Gastrocnemius medialis (tissue), 4 donors: Measurements from ENCODE around the gene SLC41A3. TPM values are rescaled to one million over a fixed set of nuclear protein-coding genes. Genes with fewer than 3 reads are reported as not detected.
"Not testable (repeated sequence)": the region's sequence is repeated elsewhere in the genome, so short reads cannot be mapped to it uniquely, and the experiment has no call there.

Source experiments
- ATAC-seq, 2 donors: fragments of 150-250 bp; one replicate each; pipeline ENCODE4 v1.9.1; 2016
- DNase-seq, 2 donors: peaks; one replicate each; pipeline ENCODE4 v3.0.0-alpha.2; 2019
- H3K27ac ChIP-seq, 4 donors: fragments of 200-600 bp; sonication (generic); 1 replicate in 1 of 4; 2 replicates in 3 of 4; pipeline ENCODE4 v1.5.1; 2016 to 2018; ENCODE audit warnings: mild to moderate bottlenecking in 2 of 4, moderate library complexity in 1 of 4
- H3K27me3 ChIP-seq, 3 donors: fragments of 200-600 bp; sonication (generic) in 2 of 3; 1 replicate in 1 of 3; 2 replicates in 2 of 3; pipeline versions ENCODE4 v1.5.1 to v1.6.0; 2016 to 2019; ENCODE audit warnings: mild to moderate bottlenecking in 1 of 3, moderate library complexity in 1 of 3
- H3K36me3 ChIP-seq, 2 donors: fragments of 200-600 bp; sonication (generic) in 1 of 2; one replicate each; pipeline ENCODE4 v1.5.1; 2017 to 2018
- H3K4me1 ChIP-seq, 2 donors: fragments of 200-600 bp; sonication (generic) in 1 of 2; one replicate each; pipeline ENCODE4 v1.5.1; 2016 to 2017; ENCODE audit warnings: mild to moderate bottlenecking in 2 of 2
- H3K4me3 ChIP-seq, 4 donors: fragments of 200-600 bp; sonication (generic) in 3 of 4; 1 replicate in 1 of 4; 2 replicates in 3 of 4; pipeline ENCODE4 v1.5.1; 2016 to 2019; ENCODE audit warnings: mild to moderate bottlenecking in 2 of 4
- H3K9me3 ChIP-seq, 3 donors: fragments of 200-600 bp; sonication (generic) in 2 of 3; 1 replicate in 1 of 3; 2 replicates in 2 of 3; pipeline ENCODE4 v1.5.1; 2016 to 2019
- CTCF ChIP-seq, 5 experiments: fragments of 450-650 bp in 3 of 5; fragments of 200-600 bp in 2 of 5; sonication (generic) in 2 of 5; IDR thresholded peaks in 4 of 5; conservative IDR thresholded peaks in 1 of 5; 1 replicate in 4 of 5; 2 replicates in 1 of 5; pipeline ENCODE4 v1.5.1; 2016 to 2019; ENCODE audit warnings: antibody characterized with exemption in 5 of 5, mild to moderate bottlenecking in 3 of 5, moderate library complexity in 3 of 5
- POLR2A ChIP-seq, 2 donors: fragments of 450-650 bp; IDR thresholded peaks; one replicate each; pipeline ENCODE4 v1.6.1; 2017; ENCODE audit warnings: antibody characterized with exemption in 2 of 2, mild to moderate bottlenecking in 2 of 2, moderate library complexity in 2 of 2
- in situ Hi-C, 4 donors: fragments of 200-750 bp; cut with MboI; loops; one replicate each; pipeline versions ENCODE4 v1.15.0 to v1.8.0; 2017; ENCODE audit warnings: low sequenced_read_pairs in 4 of 4
- intact Hi-C: fragments of 100-400 bp; cut with DNase I; formaldehyde crosslinking; loops from one replicate; pipeline ENCODE4 v1.15.1; 2023; ENCODE audit warnings: low total_unique reads
- total RNA-seq, 4 donors: library from RNA; depleted of rRNA; stranded (reverse); fragments of >200 nt; gene quantifications; one replicate each; pipeline versions ENCODE4 v1.1.0 to v1.2.3, GENCODE V29; 2016

The SLC41A3 gene
- total RNA-seq, 4 donors from 2014 or later: 43.1 to 76.2 (median 56.7) TPM

- Histone ChIP-seq H3K4me1 (no peaks in the 10 kb centered on the region), H3K27me3 (no peaks in the 10 kb centered on the region), H3K27ac (no peak overlapping the region), H3K4me3 (no peak overlapping the region), H3K9me3 (no peaks in the 10 kb centered on the region), H3K36me3 (peaks cover 0 to 9% of the 10 kb centered on the region in 2 donors)
- DNase-seq (no peak), ATAC-seq (no peak)
- TF ChIP-seq POLR2A (IDR thresholded peaks at IDR 0.05) (no peak), CTCF (IDR thresholded peaks at IDR 0.05 in 4 of 5, conservative IDR thresholded peaks at IDR 0.05 in 1 of 5) (no peak)
- intact Hi-C loops (no loop called here), in situ Hi-C loops (no loop called here)
Observed at GRCh38 chr3:126070146-126070545, 13.8 kb downstream of the SLC41A3 start.

GRCh38 chr3:126067959-126068358 is 16.0 kb downstream of the SLC41A3 start:
- H3K4me1 ChIP-seq: no peaks in the 10 kb centered on the region
- ATAC-seq: no peak
- no peak for DNase-seq
- no peak overlapping the region for H3K27ac ChIP-seq
- intact Hi-C loops (no loop called here), in situ Hi-C loops (no loop called here)
- no peaks in the 10 kb centered on the region for H3K9me3 ChIP-seq
- peaks cover 0 to 9% of the 10 kb centered on the region in 2 donors for H3K36me3 ChIP-seq
- H3K27me3 ChIP-seq: no peaks in the 10 kb centered on the region
- no peak overlapping the region for H3K4me3 ChIP-seq
- TF ChIP-seq CTCF (IDR thresholded peaks at IDR 0.05 in 4 of 5, conservative IDR thresholded peaks at IDR 0.05 in 1 of 5): no peak
- TF ChIP-seq POLR2A (IDR thresholded peaks at IDR 0.05): no peak

- DNase-seq, ATAC-seq, H3K4me1 ChIP-seq, H3K4me3 ChIP-seq, H3K36me3 ChIP-seq, intact Hi-C loops, H3K9me3 ChIP-seq, in situ Hi-C loops, H3K27me3 ChIP-seq, H3K27ac ChIP-seq: not testable (repeated sequence)
Observed at GRCh38 chr3:126066676-126067075, 17.2 kb downstream of the SLC41A3 start.

- Histone ChIP-seq H3K27me3 (no peaks in the 10 kb centered on the region), H3K4me1 (peaks cover under 1% of the 10 kb centered on the region in 2 donors), H3K36me3 (peaks cover 0 to 9% of the 10 kb centered on the region in 2 donors), H3K9me3 (no peaks in the 10 kb centered on the region), H3K27ac (no peak overlapping the region), H3K4me3 (no peak overlapping the region)
- DNase-seq: no peak
- intact Hi-C loops (no loop called here), in situ Hi-C loops (no loop called here)
- TF ChIP-seq POLR2A (IDR thresholded peaks at IDR 0.05) (no peak), CTCF (IDR thresholded peaks at IDR 0.05 in 4 of 5, conservative IDR thresholded peaks at IDR 0.05 in 1 of 5) (no peak)
- no peak for ATAC-seq
Observed at GRCh38 chr3:126065876-126066275, 18.0 kb downstream of the SLC41A3 start.

GRCh38 chr3:126064627-126065258 is 19.2 kb downstream of the SLC41A3 start:
- DNase-seq: no peak
- Histone ChIP-seq H3K27me3 (no peaks in the 10 kb centered on the region), H3K36me3 (peaks cover 0 to 9% of the 10 kb centered on the region in 2 donors), H3K4me1 (peaks cover 7 to 8% of the 10 kb centered on the region in 2 donors), H3K27ac (no peak overlapping the region), H3K9me3 (no peaks in the 10 kb centered on the region), H3K4me3 (no peak overlapping the region)
- TF ChIP-seq POLR2A (IDR thresholded peaks at IDR 0.05): no peak
- TF ChIP-seq CTCF (IDR thresholded peaks at IDR 0.05 in 4 of 5, conservative IDR thresholded peaks at IDR 0.05 in 1 of 5): no peak
- intact Hi-C loops: no loop called here
- in situ Hi-C loops: no loop called here
- no peak for ATAC-seq
